GM18951 (cell line): ENCODE results near the gene BOD1.
"Not testable (repeated sequence)": the region's sequence is repeated elsewhere in the genome, so short reads cannot be mapped to it uniquely, and the experiment has no call there.

Experiments
- POLR2A ChIP-seq: IDR thresholded peaks from 4 replicates; pipeline ENCODE4 v1.6.1; 2011; ENCODE audit warnings: mild to moderate bottlenecking; ENCODE audit not compliant: insufficient read length, insufficient read depth; ENCODE audit errors: extremely low read depth
- in situ Hi-C: fragments of 300-500 bp; cut with MboI; formaldehyde crosslinking; loops from one replicate; pipeline ENCODE4 v1.12.0; 2022; ENCODE audit warnings: low sequenced_read_pairs, mixed read lengths, inconsistent platforms; ENCODE audit not compliant: unreplicated experiment

The BOD1 gene

GRCh38 chr5:173591056-173591514 is 25.4 kb downstream of the BOD1 start:
- no peak for TF ChIP-seq POLR2A
- in situ Hi-C loops: no loop called here

DNA sequence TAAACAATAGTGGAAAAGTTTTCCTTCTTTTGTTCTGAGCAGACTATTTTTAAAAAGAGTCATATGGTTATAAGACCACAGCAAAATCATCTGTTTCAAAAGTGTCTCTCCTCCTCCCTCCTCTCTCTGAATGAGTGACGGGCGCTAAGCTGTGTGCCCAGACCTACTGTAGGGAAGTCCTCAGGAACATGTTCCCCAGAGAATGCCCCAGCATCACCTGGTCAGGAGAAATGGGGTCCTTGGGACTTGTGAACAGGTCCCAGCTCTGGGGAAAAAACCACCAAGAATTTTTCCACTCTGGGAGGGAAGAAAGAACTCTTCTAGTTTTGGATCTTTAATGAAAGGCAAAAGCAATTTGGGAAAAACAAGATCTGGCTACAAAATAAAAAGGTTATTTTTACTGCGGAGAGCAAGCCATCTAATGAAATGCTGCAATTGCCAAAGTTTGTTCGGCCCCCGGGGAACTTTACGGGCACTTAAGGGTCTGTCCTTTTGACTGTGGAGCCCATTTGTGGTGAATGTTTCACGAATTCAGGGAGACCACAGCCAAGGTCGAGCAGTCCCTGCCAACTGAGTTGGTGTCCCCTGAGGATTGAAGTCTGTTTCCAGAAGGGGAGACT is 25.9 kb downstream of the BOD1 start:
- TF ChIP-seq POLR2A: no peak
- in situ Hi-C loops: no loop called here

GRCh38 chr5:173586133-173586532 is 30.3 kb downstream of the BOD1 start:
- in situ Hi-C loops: not testable (repeated sequence)

DNA sequence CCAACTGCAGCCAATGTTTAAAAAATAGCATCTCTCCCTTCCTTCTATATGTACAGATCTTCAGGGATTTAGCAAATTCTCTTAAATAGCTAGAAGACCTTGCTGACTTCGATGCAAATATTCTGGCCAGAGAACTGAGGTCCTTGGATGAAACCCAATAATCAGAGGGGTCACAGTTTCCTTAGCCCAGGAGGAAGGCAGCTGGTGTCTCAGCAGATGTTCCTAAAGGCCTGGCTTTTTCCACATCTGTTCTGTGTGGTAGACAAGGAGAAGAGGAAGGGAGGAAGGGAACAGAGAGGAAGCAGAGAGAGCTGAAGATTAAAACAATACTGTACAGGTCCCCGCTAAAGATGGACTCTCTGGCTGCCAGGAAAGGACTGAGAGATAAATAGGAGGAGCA is 33.1 kb downstream of the BOD1 start:
- in situ Hi-C loops: no loop called here
- TF ChIP-seq POLR2A: no peak

- in situ Hi-C loops: no loop called here
- no peak for TF ChIP-seq POLR2A
These were observed 34.0 kb downstream of the BOD1 start for GRCh38 chr5:173582216-173583111.

GRCh38 chr5:173581408-173582215 is 34.8 kb downstream of the BOD1 start:
- in situ Hi-C loops: no loop called here
- no peak for TF ChIP-seq POLR2A

- TF ChIP-seq POLR2A: no peak
- in situ Hi-C loops: loop anchor here (10.0 kb wide), 1 partner anchor 284 kb away; no protein-coding TSS in a partner anchor
These were observed 37.4 kb downstream of the BOD1 start for GRCh38 chr5:173578947-173579615.

GRCh38 chr5:173577817-173578216 is 38.6 kb downstream of the BOD1 start:
- TF ChIP-seq POLR2A: no peak
- in situ Hi-C loops: loop anchor here (10.0 kb wide), 1 partner anchor 283 kb away; no protein-coding TSS in a partner anchor

- no peak for TF ChIP-seq POLR2A
- in situ Hi-C loops: loop anchor here (10.0 kb wide), 1 partner anchor 282 kb away; no protein-coding TSS in a partner anchor
These were observed 39.3 kb downstream of the BOD1 start for GRCh38 chr5:173577166-173577565.

- no peak for TF ChIP-seq POLR2A
- in situ Hi-C loops: loop anchor here (10.0 kb wide), 1 partner anchor 281 kb away; no protein-coding TSS in a partner anchor
These were observed 40.5 kb downstream of the BOD1 start for GRCh38 chr5:173575985-173576384.

DNA sequence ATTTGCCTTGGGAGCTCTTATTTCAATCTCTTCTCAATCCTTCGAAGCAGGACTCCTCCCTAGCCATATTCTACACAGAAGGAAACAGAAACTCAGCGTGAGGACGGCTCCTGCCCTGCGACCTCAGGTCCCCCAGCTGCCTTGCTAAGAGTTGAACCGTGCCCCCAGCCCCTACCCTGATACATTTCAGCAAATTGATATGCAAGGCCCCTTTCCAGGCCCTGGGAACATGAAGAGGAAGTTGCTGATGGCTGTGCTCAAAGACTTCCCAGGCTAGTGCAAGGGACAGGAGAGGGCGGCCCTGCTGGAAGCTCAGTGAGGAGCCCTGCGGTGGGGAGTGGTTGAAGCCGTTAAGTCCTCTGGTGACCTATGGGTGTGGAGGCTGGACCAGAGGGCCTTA is 41.5 kb downstream of the BOD1 start:
- in situ Hi-C loops: loop anchor here (10.0 kb wide), 1 partner anchor 280 kb away; no protein-coding TSS in a partner anchor
- no peak for TF ChIP-seq POLR2A

DNA sequence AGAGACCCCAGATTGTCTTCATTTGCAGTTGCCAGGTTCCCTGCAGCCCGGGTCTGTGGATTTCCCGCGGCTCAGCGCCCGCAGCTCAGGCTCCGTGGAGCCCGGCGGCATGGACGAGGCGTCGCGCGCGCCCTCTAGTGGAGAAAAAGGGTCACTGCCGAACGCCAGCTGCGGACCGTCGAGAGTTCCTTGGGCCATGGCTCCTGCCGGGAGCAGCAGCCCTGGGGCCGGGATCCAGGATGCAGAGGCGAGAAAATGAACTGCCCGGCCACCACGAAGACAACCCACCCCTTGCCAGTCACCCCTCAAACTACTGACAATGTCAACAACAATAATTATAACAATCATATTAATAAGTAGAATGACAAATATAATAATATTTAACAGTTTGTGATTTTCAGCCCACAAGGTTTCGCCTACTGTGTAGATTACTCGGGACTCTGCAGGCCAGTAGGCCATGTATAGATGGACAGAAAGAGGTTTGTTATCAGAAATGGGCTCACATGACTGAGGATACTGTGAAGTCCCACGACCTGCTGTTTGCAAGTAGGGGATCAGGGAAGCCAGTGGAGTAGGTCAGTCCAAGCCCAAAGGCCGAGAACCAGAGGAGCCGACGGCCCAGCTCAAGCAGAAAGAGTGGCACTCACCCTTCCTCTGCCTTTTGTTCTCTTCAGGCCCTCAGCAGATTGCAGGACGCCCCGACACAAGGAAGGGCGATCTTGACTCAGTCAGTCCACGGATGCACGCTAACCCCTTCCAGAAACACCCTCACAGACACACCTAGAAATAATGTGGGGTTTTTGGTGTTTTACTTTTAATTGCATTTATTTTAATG is 43.1 kb downstream of the BOD1 start:
- in situ Hi-C loops: loop anchor here (10.0 kb wide), 1 partner anchor 279 kb away; no protein-coding TSS in a partner anchor
- no peak for TF ChIP-seq POLR2A
